Endodermal cell (in vitro differentiated cells): ENCODE data around the gene TDP1. TPM values are rescaled to one million over a fixed set of nuclear protein-coding genes. Genes with fewer than 3 reads are reported as not detected.

Source experiments
- DNase-seq: peaks from one replicate; pipeline ENCODE4 v3.0.0-alpha.2; 2017
- H3K27ac ChIP-seq: 2 replicates; pipeline ENCODE4 v1.5.1; 2013; ENCODE audit warnings: mild to moderate bottlenecking, low read depth, low read length, moderate library complexity
- H3K27me3 ChIP-seq: 2 replicates; pipeline ENCODE4 v1.6.1; 2013; ENCODE audit warnings: mild to moderate bottlenecking, low read length, moderate library complexity; ENCODE audit not compliant: insufficient read depth, control insufficient read depth, poor library complexity, severe bottlenecking
- H3K36me3 ChIP-seq: 2 replicates; pipeline ENCODE4 v1.7.0; 2013; ENCODE audit warnings: mild to moderate bottlenecking, low read length, moderate library complexity; ENCODE audit not compliant: control insufficient read depth, insufficient read depth
- H3K4me1 ChIP-seq: one replicate; pipeline ENCODE4 v1.7.0; 2013; ENCODE audit warnings: low read length; ENCODE audit not compliant: control insufficient read depth, insufficient read depth
- H3K4me3 ChIP-seq: 2 replicates; pipeline ENCODE4 v1.5.1; 2013; ENCODE audit warnings: mild to moderate bottlenecking, low read length, moderate library complexity
- H3K9ac ChIP-seq: 2 replicates; pipeline ENCODE4 v1.6.1; 2013; ENCODE audit warnings: mild to moderate bottlenecking, low read length, moderate library complexity; ENCODE audit not compliant: poor library complexity, severe bottlenecking; ENCODE audit errors: extremely low read depth
- H3K9me3 ChIP-seq: 2 replicates; pipeline ENCODE4 v1.6.1; 2013; ENCODE audit warnings: mild to moderate bottlenecking, low read length, moderate library complexity; ENCODE audit not compliant: control insufficient read depth
- H3K27ac Mint-ChIP-seq: 2 replicates; pipeline ENCODE4 v1.8.0; 2020; ENCODE audit warnings: mixed read lengths
- H3K27me3 Mint-ChIP-seq: 2 replicates; pipeline ENCODE4 v1.8.0; 2021; ENCODE audit warnings: mild to moderate bottlenecking, mixed read lengths; ENCODE audit not compliant: insufficient read depth
- H3K36me3 Mint-ChIP-seq: 2 replicates; pipeline ENCODE4 v1.8.0; 2020; ENCODE audit warnings: low read depth, mixed read lengths
- H3K4me1 Mint-ChIP-seq: 2 replicates; pipeline ENCODE4 v1.8.0; 2020; ENCODE audit warnings: mixed read lengths
- H3K4me3 Mint-ChIP-seq: 2 replicates; pipeline ENCODE4 v1.8.0; 2020; ENCODE audit warnings: mild to moderate bottlenecking, moderate library complexity, mixed read lengths
- H3K9me3 Mint-ChIP-seq: 2 replicates; pipeline ENCODE4 v1.8.0; 2020; ENCODE audit warnings: mild to moderate bottlenecking, mixed read lengths
- WGBS, 2 experiments: methylation state at CpG; one replicate each; pipeline versions ENCODE4 v1.1.5 to v1.1.7; 2013; ENCODE audit warnings: missing lambda C conversion rate in 2 of 2, mixed read lengths in 1 of 2; ENCODE audit not compliant: insufficient coverage in 1 of 2, insufficient read length in 1 of 2; 5-methylcytosine and 5-hydroxymethylcytosine counted together
- total RNA-seq, 2 donors: library from RNA; stranded (reverse); fragmentation: NEBNext Ultra II Directional in 1 of 2; extraction: Animal tissue kit (Norgen Biotek cat#: 25700) in 1 of 2; gene quantifications; 2 replicates in 1 of 2; 3 replicates in 1 of 2; pipeline ENCODE4 v1.2.1, GENCODE V29; 2021
- TF ChIP-seq, protein P1 (sequence below): fragments of 200-600 bp; sonication (generic); conservative IDR thresholded peaks from 2 replicates; pipeline ENCODE4 v1.5.0; 2021; ENCODE audit warnings: antibody characterized with exemption, mild to moderate bottlenecking

TDP1 gene
- total RNA-seq, 2 donors from 2014 or later = 51.4 to 69.2 TPM

DNA sequence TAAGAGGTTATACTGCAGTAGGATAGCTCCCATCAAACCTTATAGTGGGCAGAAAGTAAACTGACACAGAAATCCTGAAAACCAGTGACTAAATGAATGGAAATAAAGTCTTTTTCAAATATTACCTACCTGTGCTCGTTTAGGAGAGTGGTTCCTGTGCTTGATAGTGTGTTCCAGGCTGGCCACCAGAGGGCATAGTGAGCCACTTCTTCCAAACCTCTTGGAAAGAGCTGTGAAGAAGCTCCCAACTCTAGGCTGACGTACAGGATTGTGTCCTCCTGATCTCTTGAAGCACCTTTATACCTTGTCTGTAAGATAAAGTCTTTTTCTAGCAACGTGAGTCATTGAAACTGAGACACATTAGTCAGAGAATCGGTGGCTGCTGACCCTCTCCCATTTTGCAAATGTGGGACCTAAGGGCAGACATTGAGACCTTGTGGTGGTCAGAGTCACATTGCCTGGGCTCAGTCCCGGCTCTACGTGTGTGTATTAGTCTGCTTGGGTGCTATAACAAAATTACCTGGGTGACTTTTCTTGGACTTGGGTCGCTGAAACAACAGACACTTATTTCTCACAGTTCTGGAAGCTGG lies 17.6 kb downstream of the TDP1 start:
- 74 to 81% methylated on average over 6 to 7 of the region's 7 CpGs for WGBS, 2 experiments
- H3K9me3 ChIP-seq = no peaks in the 10 kb centered on the region
- peaks cover 60% of the 10 kb centered on the region for H3K36me3 Mint-ChIP-seq
- no peaks in the 10 kb centered on the region for H3K4me1 Mint-ChIP-seq
- no peak overlapping the region for H3K27ac ChIP-seq
- peaks cover 70% of the 10 kb centered on the region for H3K36me3 ChIP-seq
- no peak overlapping the region for H3K9ac ChIP-seq
- no peaks in the 10 kb centered on the region for H3K27me3 Mint-ChIP-seq
- H3K4me3 Mint-ChIP-seq = no peak overlapping the region
- H3K4me3 ChIP-seq = no peak overlapping the region
- H3K9me3 Mint-ChIP-seq = no peaks in the 10 kb centered on the region
- DNase-seq = peak; percentile 89
- H3K27ac Mint-ChIP-seq = no peak overlapping the region
- no peaks in the 10 kb centered on the region for H3K4me1 ChIP-seq
- TF ChIP-seq, protein P1, sequence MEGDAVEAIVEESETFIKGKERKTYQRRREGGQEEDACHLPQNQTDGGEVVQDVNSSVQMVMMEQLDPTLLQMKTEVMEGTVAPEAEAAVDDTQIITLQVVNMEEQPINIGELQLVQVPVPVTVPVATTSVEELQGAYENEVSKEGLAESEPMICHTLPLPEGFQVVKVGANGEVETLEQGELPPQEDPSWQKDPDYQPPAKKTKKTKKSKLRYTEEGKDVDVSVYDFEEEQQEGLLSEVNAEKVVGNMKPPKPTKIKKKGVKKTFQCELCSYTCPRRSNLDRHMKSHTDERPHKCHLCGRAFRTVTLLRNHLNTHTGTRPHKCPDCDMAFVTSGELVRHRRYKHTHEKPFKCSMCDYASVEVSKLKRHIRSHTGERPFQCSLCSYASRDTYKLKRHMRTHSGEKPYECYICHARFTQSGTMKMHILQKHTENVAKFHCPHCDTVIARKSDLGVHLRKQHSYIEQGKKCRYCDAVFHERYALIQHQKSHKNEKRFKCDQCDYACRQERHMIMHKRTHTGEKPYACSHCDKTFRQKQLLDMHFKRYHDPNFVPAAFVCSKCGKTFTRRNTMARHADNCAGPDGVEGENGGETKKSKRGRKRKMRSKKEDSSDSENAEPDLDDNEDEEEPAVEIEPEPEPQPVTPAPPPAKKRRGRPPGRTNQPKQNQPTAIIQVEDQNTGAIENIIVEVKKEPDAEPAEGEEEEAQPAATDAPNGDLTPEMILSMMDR = peak; percentile 95
- no peaks in the 10 kb centered on the region for H3K27me3 ChIP-seq

DNA sequence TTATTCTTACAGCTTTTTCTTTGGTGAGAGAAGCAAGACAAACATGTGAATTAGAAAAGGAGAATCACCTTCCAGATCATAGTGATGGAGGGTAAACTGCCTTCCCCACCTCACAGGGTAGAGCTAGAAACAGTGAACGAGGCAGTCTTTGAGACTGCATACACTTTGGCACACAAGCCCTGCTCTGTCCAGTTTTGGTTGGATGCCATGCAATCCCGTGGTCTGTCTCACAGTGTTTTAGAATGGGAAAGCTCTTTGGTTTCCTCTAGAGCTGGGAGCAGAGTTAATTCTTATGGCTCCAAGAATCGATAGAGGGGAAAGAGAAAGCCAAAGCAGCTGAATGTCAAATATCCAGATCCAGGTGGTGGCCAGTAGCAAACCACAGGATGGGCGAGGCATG lies 21.9 kb downstream of the TDP1 start:
- Histone ChIP-seq H3K27me3 (no peaks in the 10 kb centered on the region), H3K27ac (no peak overlapping the region), H3K9ac (no peak overlapping the region), H3K36me3 (peaks cover 72% of the 10 kb centered on the region), H3K4me3 (no peak overlapping the region), H3K9me3 (no peaks in the 10 kb centered on the region), H3K4me1 (no peaks in the 10 kb centered on the region)
- no peak for DNase-seq
- TF ChIP-seq, protein P1 = no peak
- WGBS, 2 experiments = 94 to 100% methylated on average over 2 to 4 of the region's 4 CpGs
- no peaks in the 10 kb centered on the region for H3K9me3 Mint-ChIP-seq
- no peak overlapping the region for H3K4me3 Mint-ChIP-seq
- H3K27me3 Mint-ChIP-seq = no peaks in the 10 kb centered on the region
- no peaks in the 10 kb centered on the region for H3K4me1 Mint-ChIP-seq
- no peak overlapping the region for H3K27ac Mint-ChIP-seq
- peaks cover 59% of the 10 kb centered on the region for H3K36me3 Mint-ChIP-seq

DNA sequence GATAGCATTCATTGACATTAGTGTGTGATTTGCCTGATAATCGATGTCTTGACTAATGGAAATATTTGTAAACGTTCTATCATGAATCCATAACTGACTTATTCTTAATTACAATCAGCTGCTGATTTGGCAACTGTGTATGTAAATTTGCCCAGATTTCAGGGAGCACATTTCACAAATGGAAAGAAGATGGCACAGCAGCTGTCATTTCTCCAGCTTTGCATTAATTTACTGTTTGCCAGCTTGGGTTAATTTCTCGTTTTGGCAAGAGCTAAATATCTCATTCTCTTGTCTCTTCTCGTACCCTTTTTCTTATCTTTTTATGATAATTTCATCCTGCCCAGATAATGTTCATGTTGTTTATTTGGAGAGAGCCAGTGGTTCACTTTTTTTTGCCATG lies 22.9 kb downstream of the TDP1 start:
- H3K36me3 Mint-ChIP-seq = peaks cover 58% of the 10 kb centered on the region

More for the DNA sequence above, 22.9 kb downstream of the TDP1 start:
- Histone ChIP-seq H3K9ac (no peak overlapping the region), H3K4me1 (no peaks in the 10 kb centered on the region), H3K4me3 (no peak overlapping the region), H3K36me3 (peaks cover 69% of the 10 kb centered on the region), H3K9me3 (no peaks in the 10 kb centered on the region), H3K27me3 (no peaks in the 10 kb centered on the region), H3K27ac (no peak overlapping the region)
- no peaks in the 10 kb centered on the region for H3K9me3 Mint-ChIP-seq
- no peak overlapping the region for H3K4me3 Mint-ChIP-seq
- no peak overlapping the region for H3K27ac Mint-ChIP-seq
- no peaks in the 10 kb centered on the region for H3K27me3 Mint-ChIP-seq
- DNase-seq = no peak
- no peaks in the 10 kb centered on the region for H3K4me1 Mint-ChIP-seq
- 93 to 100% methylated on average over 2 to 4 of the region's 4 CpGs for WGBS, 2 experiments
- TF ChIP-seq, protein P1 = no peak
